Measurements from ENCODE around the gene MTX2. TPM values are rescaled to one million over a fixed set of nuclear protein-coding genes. Genes with fewer than 3 reads are reported as not detected.

The MTX2 gene
- total RNA-seq, 1 donor from 2014 or later: 24.9 TPM

Other genes with a start within 250 kb of the MTX2 start
- not detected in 2 replicates for gene EVX2, start 185.5 kb upstream of the MTX2 start, total RNA-seq
- gene HOXD13, start 176.7 kb upstream of the MTX2 start, total RNA-seq: not detected in 2 replicates
- not detected in 2 replicates for gene HOXD12, start 169.6 kb upstream of the MTX2 start, total RNA-seq
- gene HOXD11, start 162.2 kb upstream of the MTX2 start, total RNA-seq: not detected in 2 replicates
- gene HOXD10, start 152.7 kb upstream of the MTX2 start, total RNA-seq: not detected in 2 replicates
- not detected in 2 replicates for gene HOXD9, start 146.7 kb upstream of the MTX2 start, total RNA-seq
- not detected in 2 replicates for gene HOXD8, start 139.7 kb upstream of the MTX2 start, total RNA-seq
- not detected in 2 replicates for gene HOXD4, start 117.9 kb upstream of the MTX2 start, total RNA-seq
- not detected in 2 replicates for gene HOXD3, start 112.1 kb upstream of the MTX2 start, total RNA-seq
- gene HOXD1, start 80.8 kb upstream of the MTX2 start, total RNA-seq: not detected in 2 replicates